Activated CD8-positive, alpha-beta memory T cell treated with anti-CD3 and anti-CD28 coated beads, Interleukin-2, amount 10 ng/mL, durations not matched to agents 7 days and 5 days (primary cell): Measurements from ENCODE around the gene SIGMAR1. TPM values are rescaled to one million over a fixed set of nuclear protein-coding genes. Genes with fewer than 3 reads are reported as not detected.

Source experiments
- ATAC-seq: fragments of 150-1000 bp; cut with Tn5 transposase; one replicate; pipeline ENCODE4 v1.10.0; 2021; ENCODE audit warnings: moderate library complexity
- CTCF ChIA-PET: fragments of 350-600 bp; sonication (Branson Sonifier 250); formaldehyde crosslinking; loops from one replicate; lab custom pipeline; 2021; ENCODE audit warnings: antibody characterized with exemption; lab: Charles Lee
- DNase-seq: peaks from one replicate; pipeline ENCODE4 v3.0.0-alpha.2; 2020
- H3K27ac Mint-ChIP-seq: one replicate; pipeline ENCODE4 v1.8.0; 2021; ENCODE audit warnings: mild to moderate bottlenecking, mixed read lengths
- H3K27me3 Mint-ChIP-seq: one replicate; pipeline ENCODE4 v1.8.0; 2021; ENCODE audit warnings: mixed read lengths
- H3K36me3 Mint-ChIP-seq: one replicate; pipeline ENCODE4 v1.8.0; 2021; ENCODE audit warnings: mild to moderate bottlenecking, mixed read lengths
- H3K4me1 Mint-ChIP-seq: one replicate; pipeline ENCODE4 v1.8.0; 2021; ENCODE audit warnings: mixed read lengths
- H3K4me3 Mint-ChIP-seq: one replicate; pipeline ENCODE4 v1.8.0; 2021; ENCODE audit warnings: mild to moderate bottlenecking, moderate library complexity, mixed read lengths
- H3K9me3 Mint-ChIP-seq: one replicate; pipeline ENCODE4 v1.8.0; 2022; ENCODE audit warnings: low read depth, mixed read lengths
- total RNA-seq, 2 experiments: library from RNA; stranded (reverse); gene quantifications; one replicate each; pipeline ENCODE4 v1.2.3, GENCODE V29; 2021

Gene SIGMAR1
- total RNA-seq, 2 experiments from 2014 or later = 66.1 to 82.1 TPM

- no peak overlapping the region for H3K27ac Mint-ChIP-seq
Observed at GRCh38 chr9:34623374-34624235, 14.0 kb downstream of the SIGMAR1 start.

GRCh38 chr9:34620061-34620994 is 17.3 kb downstream of the SIGMAR1 start, which contains the start of gene DCTN3:
Gene DCTN3 (minus strand): TSS chr9:34620495. CDS start chr9:34620464, 31 bp downstream.
- CTCF ChIA-PET = interaction anchor here (1.1 to 16.1 kb wide), 10 partner anchors 9 to 243 kb away, joined by 3 to 293 read pairs (median 7); partner anchors contain the start of genes ARID3C, CCL27, GALT and MYORG
- Mint-ChIP-seq H3K36me3 (peaks cover 6% of the 10 kb centered on the region), H3K27me3 (peaks cover 28% of the 10 kb centered on the region), H3K4me3 (peak within 1 kb of the TSS; percentile 89), H3K4me1 (peaks cover 25% of the 10 kb centered on the region), H3K27ac (peak within 1 kb of the TSS; percentile 81), H3K9me3 (no peaks in the 10 kb centered on the region)
- peak; percentile 99 for ATAC-seq
- DNase-seq = peak; percentile 97

More at GRCh38 chr9:34623374-34624235, 14.0 kb downstream of the SIGMAR1 start:
- Mint-ChIP-seq H3K27me3 (peaks cover 60% of the 10 kb centered on the region), H3K9me3 (no peaks in the 10 kb centered on the region), H3K4me3 (no peak overlapping the region), H3K36me3 (peaks cover 3% of the 10 kb centered on the region), H3K4me1 (peaks cover 27% of the 10 kb centered on the region)
- CTCF ChIA-PET = interaction anchor here (0.6 to 16.1 kb wide), 4 partner anchors 10 to 244 kb away, joined by 3 to 293 read pairs (median 4); partner anchors contain the start of genes ARID3C and SIGMAR1
- ATAC-seq (no peak), DNase-seq (no peak)

- ATAC-seq = no peak
- DNase-seq = no peak
- no peak overlapping the region for H3K4me3 Mint-ChIP-seq
- no peak overlapping the region for H3K27ac Mint-ChIP-seq
- H3K36me3 Mint-ChIP-seq = peaks cover 14% of the 10 kb centered on the region
- CTCF ChIA-PET = interaction anchor here (0.8 to 16.1 kb wide), 3 partner anchors 12 to 87 kb away, joined by 3 to 293 read pairs (median 10); partner anchors contain the start of genes ARID3C and SIGMAR1
- no peaks in the 10 kb centered on the region for H3K27me3 Mint-ChIP-seq
- H3K9me3 Mint-ChIP-seq = no peaks in the 10 kb centered on the region
- peaks cover 37% of the 10 kb centered on the region for H3K4me1 Mint-ChIP-seq
Observed at GRCh38 chr9:34615132-34615531, 22.5 kb downstream of the SIGMAR1 start.

- peak; percentile 54 for ATAC-seq
- DNase-seq = peak; percentile 83
- Mint-ChIP-seq H3K27me3 (no peaks in the 10 kb centered on the region), H3K9me3 (no peaks in the 10 kb centered on the region), H3K4me3 (peak overlapping the region; percentile 82), H3K4me1 (peaks cover 23% of the 10 kb centered on the region), H3K27ac (peak overlapping the region; percentile 83), H3K36me3 (peaks cover 14% of the 10 kb centered on the region)
- CTCF ChIA-PET = interaction anchor here (0.6 to 16.1 kb wide), 16 partner anchors 8 to 235 kb away, joined by 3 to 293 read pairs (median 5); partner anchors contain the start of genes ARID3C, DCTN3, GALT and SIGMAR1
Observed at GRCh38 chr9:34612788-34613390, 24.7 kb downstream of the SIGMAR1 start.

- Mint-ChIP-seq H3K27me3 (no peaks in the 10 kb centered on the region), H3K9me3 (no peaks in the 10 kb centered on the region), H3K4me1 (peaks cover 23% of the 10 kb centered on the region), H3K4me3 (peak within 1 kb of the TSS; percentile 82), H3K27ac (peak within 1 kb of the TSS; percentile 88), H3K36me3 (peaks cover 11% of the 10 kb centered on the region)
- DNase-seq = peak; percentile 87
- CTCF ChIA-PET = interaction anchor here (0.6 to 16.1 kb wide), 15 partner anchors 8 to 234 kb away, joined by 3 to 293 read pairs (median 5); partner anchors contain the start of genes ARID3C, DCTN3, GALT and SIGMAR1
- ATAC-seq = peak; percentile 96
Observed at GRCh38 chr9:34611811-34612787, 25.5 kb downstream of the SIGMAR1 start, which contains the start of gene RPP25L. Gene RPP25L (minus strand): TSS chr9:34612097. CDS start chr9:34611296, 801 bp downstream.

GRCh38 chr9:34611251-34611810 is 26.3 kb downstream of the SIGMAR1 start:
- H3K9me3 Mint-ChIP-seq = no peaks in the 10 kb centered on the region
- no peak for ATAC-seq

GRCh38 chr9:34610434-34611206 is 27.0 kb downstream of the SIGMAR1 start:
- peak overlapping the region; percentile 82 for H3K4me3 Mint-ChIP-seq
- DNase-seq (no peak), ATAC-seq (no peak)
- H3K27me3 Mint-ChIP-seq = no peaks in the 10 kb centered on the region
- H3K9me3 Mint-ChIP-seq = no peaks in the 10 kb centered on the region
- peaks cover 10% of the 10 kb centered on the region for H3K36me3 Mint-ChIP-seq
- peaks cover 23% of the 10 kb centered on the region for H3K4me1 Mint-ChIP-seq
- CTCF ChIA-PET = interaction anchor here (1.0 to 16.1 kb wide), 7 partner anchors 8 to 232 kb away, joined by 3 to 293 read pairs (median 5); partner anchors contain the start of genes ARID3C, DCTN3 and SIGMAR1
- H3K27ac Mint-ChIP-seq = no peak overlapping the region

More at GRCh38 chr9:34611251-34611810, 26.3 kb downstream of the SIGMAR1 start:
- Mint-ChIP-seq H3K4me3 (peak overlapping the region; percentile 82), H3K27me3 (no peaks in the 10 kb centered on the region), H3K36me3 (peaks cover 10% of the 10 kb centered on the region), H3K27ac (peak overlapping the region; percentile 88), H3K4me1 (peaks cover 23% of the 10 kb centered on the region)
- CTCF ChIA-PET = interaction anchor here (1.0 to 16.1 kb wide), 10 partner anchors 9 to 232 kb away, joined by 3 to 293 read pairs (median 5); partner anchors contain the start of genes ARID3C, DCTN3, GALT and SIGMAR1
- no peak for DNase-seq

- no peak overlapping the region for H3K4me3 Mint-ChIP-seq
Observed at GRCh38 chr9:34607331-34607730, 30.3 kb downstream of the SIGMAR1 start.

GRCh38 chr9:34606905-34607304 is 30.7 kb downstream of the SIGMAR1 start:
- Mint-ChIP-seq H3K4me1 (peaks cover 12% of the 10 kb centered on the region), H3K27ac (no peak overlapping the region), H3K4me3 (no peak overlapping the region), H3K36me3 (no peaks in the 10 kb centered on the region), H3K27me3 (peaks cover 8% of the 10 kb centered on the region), H3K9me3 (no peaks in the 10 kb centered on the region)
- no peak for DNase-seq
- CTCF ChIA-PET = interaction anchor here (1.3 to 6.3 kb wide), 3 partner anchors 12 to 29 kb away, joined by 3 to 55 read pairs (median 4); partner anchors contain the start of gene SIGMAR1
- ATAC-seq = no peak

More at GRCh38 chr9:34607331-34607730, 30.3 kb downstream of the SIGMAR1 start:
- CTCF ChIA-PET = interaction anchor here (1.3 to 6.3 kb wide), 3 partner anchors 12 to 29 kb away, joined by 3 to 55 read pairs (median 4); partner anchors contain the start of gene SIGMAR1
- DNase-seq (no peak), ATAC-seq (no peak)
- H3K27ac Mint-ChIP-seq = no peak overlapping the region
- peaks cover 14% of the 10 kb centered on the region for H3K4me1 Mint-ChIP-seq
- H3K9me3 Mint-ChIP-seq = no peaks in the 10 kb centered on the region
- H3K36me3 Mint-ChIP-seq = no peaks in the 10 kb centered on the region
- H3K27me3 Mint-ChIP-seq = peaks cover 8% of the 10 kb centered on the region

- no peaks in the 10 kb centered on the region for H3K9me3 Mint-ChIP-seq
- DNase-seq (no peak), ATAC-seq (no peak)
- H3K4me1 Mint-ChIP-seq = peaks cover 9% of the 10 kb centered on the region
- H3K27ac Mint-ChIP-seq = no peak overlapping the region
- H3K4me3 Mint-ChIP-seq = no peak overlapping the region
- peaks cover 12% of the 10 kb centered on the region for H3K27me3 Mint-ChIP-seq
- no peaks in the 10 kb centered on the region for H3K36me3 Mint-ChIP-seq
- CTCF ChIA-PET = interaction anchor here (1.3 to 6.3 kb wide), 5 partner anchors 11 to 202 kb away, joined by 3 to 55 read pairs (median 5); partner anchors contain the start of gene SIGMAR1
Observed at GRCh38 chr9:34606190-34606589, 31.4 kb downstream of the SIGMAR1 start.
